Measurements from ENCODE around the gene TAX1BP3. TPM values are rescaled to one million over a fixed set of nuclear protein-coding genes. Genes with fewer than 3 reads are reported as not detected.

The TAX1BP3 gene
- total RNA-seq, 2 experiments from 2014 or later = 19.5 to 27.9 TPM

GRCh38 chr17:3681057-3681456 is 12.7 kb upstream of the TAX1BP3 start:
- H3K9me3 Mint-ChIP-seq (ENCODE audit: low read depth) = no peaks in the 10 kb centered on the region
- ATAC-seq = no peak
- no peak overlapping the region for H3K4me3 Mint-ChIP-seq
- no peaks in the 10 kb centered on the region for H3K36me3 Mint-ChIP-seq
- CTCF ChIA-PET = interaction anchor here (2.4 to 3.7 kb wide), 3 partner anchors 15 to 163 kb away, joined by 6 to 51 read pairs (median 34); partner anchors contain the start of gene P2RX5
- H3K27me3 Mint-ChIP-seq = no peaks in the 10 kb centered on the region
- no peak overlapping the region for H3K27ac Mint-ChIP-seq
- H3K4me1 Mint-ChIP-seq = peaks cover 11% of the 10 kb centered on the region
- DNase-seq = no peak

- Mint-ChIP-seq H3K4me1 (peaks cover 11% of the 10 kb centered on the region), H3K27me3 (no peaks in the 10 kb centered on the region), H3K27ac (peak overlapping the region; percentile 32), H3K36me3 (no peaks in the 10 kb centered on the region), H3K9me3 (ENCODE audit: low read depth) (no peaks in the 10 kb centered on the region), H3K4me3 (no peak overlapping the region)
- ATAC-seq = no peak
- CTCF ChIA-PET = no interaction called here
- no peak for DNase-seq
These were observed 11.3 kb upstream of the TAX1BP3 start for GRCh38 chr17:3679531-3680126.

GRCh38 chr17:3678821-3679530 is 10.6 kb upstream of the TAX1BP3 start:
- Mint-ChIP-seq H3K4me1 (peaks cover 11% of the 10 kb centered on the region), H3K27ac (no peak overlapping the region), H3K36me3 (no peaks in the 10 kb centered on the region), H3K27me3 (no peaks in the 10 kb centered on the region), H3K4me3 (no peak overlapping the region), H3K9me3 (ENCODE audit: low read depth) (no peaks in the 10 kb centered on the region)
- DNase-seq (no peak), ATAC-seq (no peak)
- CTCF ChIA-PET = no interaction called here

GRCh38 chr17:3678095-3678820 is 9.9 kb upstream of the TAX1BP3 start:
- Mint-ChIP-seq H3K4me3 (no peak overlapping the region), H3K27me3 (no peaks in the 10 kb centered on the region), H3K36me3 (no peaks in the 10 kb centered on the region), H3K4me1 (peaks cover 8% of the 10 kb centered on the region), H3K9me3 (ENCODE audit: low read depth) (no peaks in the 10 kb centered on the region), H3K27ac (no peak overlapping the region)
- DNase-seq = no peak
- no peak for ATAC-seq
- CTCF ChIA-PET = no interaction called here

GRCh38 chr17:3675886-3676285 is 7.5 kb upstream of the TAX1BP3 start:
- H3K27ac Mint-ChIP-seq = no peak overlapping the region
- no peaks in the 10 kb centered on the region for H3K27me3 Mint-ChIP-seq
- peaks cover 6% of the 10 kb centered on the region for H3K4me1 Mint-ChIP-seq
- H3K9me3 Mint-ChIP-seq (ENCODE audit: low read depth) = no peaks in the 10 kb centered on the region
- peaks cover 6% of the 10 kb centered on the region for H3K36me3 Mint-ChIP-seq
- no peak overlapping the region for H3K4me3 Mint-ChIP-seq
- ATAC-seq = no peak
- no peak for DNase-seq
- CTCF ChIA-PET = interaction anchor here (1.0 to 1.1 kb wide), 2 partner anchors 40 to 152 kb away, joined by 3 read pairs; partner anchors contain the start of genes CTNS and SHPK

GRCh38 chr17:3672571-3672970 is 4.2 kb upstream of the TAX1BP3 start:
- ATAC-seq = no peak
- CTCF ChIA-PET = no interaction called here
- no peaks in the 10 kb centered on the region for H3K27me3 Mint-ChIP-seq
- peaks cover 18% of the 10 kb centered on the region for H3K4me1 Mint-ChIP-seq
- H3K27ac Mint-ChIP-seq = no peak overlapping the region
- DNase-seq = no peak
- no peak overlapping the region for H3K4me3 Mint-ChIP-seq
- no peaks in the 10 kb centered on the region for H3K9me3 Mint-ChIP-seq (ENCODE audit: low read depth)
- H3K36me3 Mint-ChIP-seq = peaks cover 6% of the 10 kb centered on the region

- peak overlapping the region; percentile 91 for H3K27ac Mint-ChIP-seq
- no peak for ATAC-seq
- peak overlapping the region; percentile 95 for H3K4me3 Mint-ChIP-seq
- no peaks in the 10 kb centered on the region for H3K27me3 Mint-ChIP-seq
- no peak for DNase-seq
- CTCF ChIA-PET = interaction anchor here (0.9 kb wide), 1 partner anchor 54 kb away, joined by 3 read pairs; the partner anchor contains the start of gene HASPIN
- H3K9me3 Mint-ChIP-seq (ENCODE audit: low read depth) = no peaks in the 10 kb centered on the region
- peaks cover 6% of the 10 kb centered on the region for H3K36me3 Mint-ChIP-seq
- peaks cover 24% of the 10 kb centered on the region for H3K4me1 Mint-ChIP-seq
These were observed 1.2 kb upstream of the TAX1BP3 start for GRCh38 chr17:3669548-3669947.

GRCh38 chr17:3669085-3669347 is 638 bp upstream of the TAX1BP3 start:
- ATAC-seq (no peak), DNase-seq (no peak)
- Mint-ChIP-seq H3K9me3 (ENCODE audit: low read depth) (no peaks in the 10 kb centered on the region), H3K4me3 (peak overlapping the region; percentile 95), H3K4me1 (peaks cover 24% of the 10 kb centered on the region), H3K36me3 (peaks cover 6% of the 10 kb centered on the region), H3K27me3 (no peaks in the 10 kb centered on the region), H3K27ac (peak overlapping the region; percentile 91)
- CTCF ChIA-PET = no interaction called here

- DNase-seq (no peak), ATAC-seq (peak; percentile 1)
- peaks cover 24% of the 10 kb centered on the region for H3K4me1 Mint-ChIP-seq
- H3K4me3 Mint-ChIP-seq = peak overlapping the region; percentile 95
- no peaks in the 10 kb centered on the region for H3K9me3 Mint-ChIP-seq (ENCODE audit: low read depth)
- no peaks in the 10 kb centered on the region for H3K27me3 Mint-ChIP-seq
- peak overlapping the region; percentile 52 for H3K27ac Mint-ChIP-seq
- CTCF ChIA-PET = interaction anchor here (1.2 to 1.5 kb wide), 4 partner anchors 23 to 57 kb away, joined by 3 to 4 read pairs (median 3); no protein-coding TSS in a partner anchor
- H3K36me3 Mint-ChIP-seq = peaks cover 6% of the 10 kb centered on the region
These were observed 756 bp downstream of the TAX1BP3 start for GRCh38 chr17:3667366-3668278.

- CTCF ChIA-PET = interaction anchor here (1.2 to 1.5 kb wide), 5 partner anchors 22 to 72 kb away, joined by 3 to 4 read pairs (median 3); no protein-coding TSS in a partner anchor
- no peak for ATAC-seq
- no peaks in the 10 kb centered on the region for H3K27me3 Mint-ChIP-seq
- H3K27ac Mint-ChIP-seq = no peak overlapping the region
- no peak for DNase-seq
- H3K36me3 Mint-ChIP-seq = peaks cover under 1% of the 10 kb centered on the region
- H3K9me3 Mint-ChIP-seq (ENCODE audit: low read depth) = no peaks in the 10 kb centered on the region
- H3K4me1 Mint-ChIP-seq = peaks cover 21% of the 10 kb centered on the region
- H3K4me3 Mint-ChIP-seq = no peak overlapping the region
These were observed 1.9 kb downstream of the TAX1BP3 start for GRCh38 chr17:3666516-3666915.

- Mint-ChIP-seq H3K9me3 (ENCODE audit: low read depth) (no peaks in the 10 kb centered on the region), H3K4me1 (peaks cover 21% of the 10 kb centered on the region), H3K27me3 (no peaks in the 10 kb centered on the region), H3K4me3 (no peak overlapping the region), H3K27ac (no peak overlapping the region), H3K36me3 (no peaks in the 10 kb centered on the region)
- ATAC-seq (no peak), DNase-seq (no peak)
- CTCF ChIA-PET = interaction anchor here (1.5 kb wide), 1 partner anchor 73 kb away, joined by 3 read pairs; no protein-coding TSS in a partner anchor
These were observed 2.5 kb downstream of the TAX1BP3 start for GRCh38 chr17:3665834-3666233.

- H3K36me3 Mint-ChIP-seq = no peaks in the 10 kb centered on the region
These were observed 5.0 kb downstream of the TAX1BP3 start for GRCh38 chr17:3663102-3664011.

More at GRCh38 chr17:3663102-3664011, 5.0 kb downstream of the TAX1BP3 start:
- H3K4me3 Mint-ChIP-seq = no peak overlapping the region
- peaks cover 10% of the 10 kb centered on the region for H3K4me1 Mint-ChIP-seq
- H3K27me3 Mint-ChIP-seq = no peaks in the 10 kb centered on the region
- CTCF ChIA-PET = interaction anchor here (0.7 to 1.9 kb wide), 2 partner anchors 20 to 45 kb away, joined by 3 to 4 read pairs; no protein-coding TSS in a partner anchor
- no peaks in the 10 kb centered on the region for H3K9me3 Mint-ChIP-seq (ENCODE audit: low read depth)
- DNase-seq (no peak), ATAC-seq (no peak)
- H3K27ac Mint-ChIP-seq = no peak overlapping the region

Data from activated CD8-positive, alpha-beta memory T cell treated with anti-CD3 and anti-CD28 coated beads, Interleukin-2, amount 10 ng/mL, durations not matched to agents 7 days and 5 days (primary cell).